MM.1S (cell line): ENCODE measurements around the gene FOXN3.

Experiments
- EZH2phosphoT487 ChIP-seq: fragments of 300-600 bp; sonication (generic); IDR thresholded peaks from 2 replicates; pipeline ENCODE4 v1.6.1; 2018; ENCODE audit warnings: antibody characterized with exemption, low read length
- TF ChIP-seq, protein P1 (sequence below): fragments of 300-600 bp; sonication (generic); IDR thresholded peaks from 2 replicates; pipeline ENCODE4 v1.5.1; 2016; ENCODE audit warnings: antibody characterized with exemption, low read length, mixed read lengths

DNA sequence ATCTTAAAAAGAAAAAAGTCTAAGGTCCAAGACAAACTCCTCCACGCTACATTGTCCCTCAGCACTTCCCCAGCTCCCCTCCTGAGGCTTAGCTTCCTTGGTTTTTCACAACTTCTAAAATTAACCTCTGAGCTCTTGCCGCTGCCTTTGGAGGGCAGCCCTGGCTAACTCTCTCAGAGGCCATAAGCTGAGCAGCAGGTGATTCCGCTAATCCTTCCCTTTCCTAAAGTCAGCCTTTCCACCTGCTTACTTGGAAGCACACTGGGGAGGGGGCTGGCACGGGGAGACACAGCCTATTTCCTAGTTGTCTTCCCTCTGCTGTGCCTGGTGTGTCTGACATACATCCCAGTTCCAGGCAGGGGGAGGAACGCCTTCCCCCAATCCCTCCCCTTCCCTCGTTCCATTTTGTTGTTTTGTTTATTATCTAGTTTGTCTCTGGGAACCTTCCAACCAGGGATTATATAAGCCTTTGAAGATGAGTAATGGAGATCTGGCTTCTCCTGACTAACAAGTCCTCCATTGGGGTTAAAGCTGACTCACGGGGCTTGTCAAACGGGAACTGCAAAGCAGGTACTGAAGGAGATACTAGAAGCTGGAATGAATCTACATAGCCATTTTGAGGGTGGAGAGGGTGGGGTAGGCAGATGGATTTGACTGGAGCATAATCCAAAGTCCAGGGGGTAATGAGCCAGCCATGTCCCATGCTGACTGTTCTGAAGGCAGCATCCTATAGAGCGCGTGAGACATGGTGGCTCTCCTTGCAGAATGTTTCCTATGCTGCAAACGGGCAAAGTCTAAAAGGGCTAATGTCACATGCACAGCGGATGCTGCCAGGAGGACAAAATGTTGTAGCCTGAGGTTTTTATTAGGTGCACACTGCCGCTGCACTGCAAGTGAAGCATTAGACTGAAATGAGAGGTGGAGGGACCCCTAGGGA is 230.8 kb downstream of the FOXN3 start:
- TF ChIP-seq, protein P1, sequence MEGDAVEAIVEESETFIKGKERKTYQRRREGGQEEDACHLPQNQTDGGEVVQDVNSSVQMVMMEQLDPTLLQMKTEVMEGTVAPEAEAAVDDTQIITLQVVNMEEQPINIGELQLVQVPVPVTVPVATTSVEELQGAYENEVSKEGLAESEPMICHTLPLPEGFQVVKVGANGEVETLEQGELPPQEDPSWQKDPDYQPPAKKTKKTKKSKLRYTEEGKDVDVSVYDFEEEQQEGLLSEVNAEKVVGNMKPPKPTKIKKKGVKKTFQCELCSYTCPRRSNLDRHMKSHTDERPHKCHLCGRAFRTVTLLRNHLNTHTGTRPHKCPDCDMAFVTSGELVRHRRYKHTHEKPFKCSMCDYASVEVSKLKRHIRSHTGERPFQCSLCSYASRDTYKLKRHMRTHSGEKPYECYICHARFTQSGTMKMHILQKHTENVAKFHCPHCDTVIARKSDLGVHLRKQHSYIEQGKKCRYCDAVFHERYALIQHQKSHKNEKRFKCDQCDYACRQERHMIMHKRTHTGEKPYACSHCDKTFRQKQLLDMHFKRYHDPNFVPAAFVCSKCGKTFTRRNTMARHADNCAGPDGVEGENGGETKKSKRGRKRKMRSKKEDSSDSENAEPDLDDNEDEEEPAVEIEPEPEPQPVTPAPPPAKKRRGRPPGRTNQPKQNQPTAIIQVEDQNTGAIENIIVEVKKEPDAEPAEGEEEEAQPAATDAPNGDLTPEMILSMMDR: no peak
- no peak for TF ChIP-seq EZH2phosphoT487
